GM10847 (cell line): ENCODE measurements around the gene LSS.

ENCODE experiments used
- POLR2A ChIP-seq: IDR thresholded peaks from 2 replicates; pipeline ENCODE4 v1.6.1; 2011; ENCODE audit not compliant: insufficient read length; ENCODE audit errors: extremely low read depth

Gene LSS

DNA sequence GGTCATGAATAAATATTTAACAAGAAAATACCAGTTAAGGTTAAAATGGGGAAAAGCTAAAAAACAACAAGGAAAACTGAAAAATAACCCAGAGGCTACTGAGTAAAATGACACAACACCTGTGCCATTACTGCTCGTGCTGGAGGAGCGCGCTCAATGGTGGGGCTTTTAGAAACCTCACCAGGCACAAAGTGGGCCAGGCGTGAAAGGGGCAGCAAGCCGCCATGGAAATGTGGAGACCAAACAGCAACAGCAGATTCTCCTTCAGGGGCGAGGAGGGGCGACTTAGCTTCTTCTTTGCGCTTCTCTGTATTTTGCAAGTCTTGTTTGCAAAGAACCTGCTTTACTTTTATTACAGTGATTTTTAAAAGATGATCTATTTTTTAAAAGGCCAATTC is 25.4 kb downstream of the LSS start:
- TF ChIP-seq POLR2A, result no peak

DNA sequence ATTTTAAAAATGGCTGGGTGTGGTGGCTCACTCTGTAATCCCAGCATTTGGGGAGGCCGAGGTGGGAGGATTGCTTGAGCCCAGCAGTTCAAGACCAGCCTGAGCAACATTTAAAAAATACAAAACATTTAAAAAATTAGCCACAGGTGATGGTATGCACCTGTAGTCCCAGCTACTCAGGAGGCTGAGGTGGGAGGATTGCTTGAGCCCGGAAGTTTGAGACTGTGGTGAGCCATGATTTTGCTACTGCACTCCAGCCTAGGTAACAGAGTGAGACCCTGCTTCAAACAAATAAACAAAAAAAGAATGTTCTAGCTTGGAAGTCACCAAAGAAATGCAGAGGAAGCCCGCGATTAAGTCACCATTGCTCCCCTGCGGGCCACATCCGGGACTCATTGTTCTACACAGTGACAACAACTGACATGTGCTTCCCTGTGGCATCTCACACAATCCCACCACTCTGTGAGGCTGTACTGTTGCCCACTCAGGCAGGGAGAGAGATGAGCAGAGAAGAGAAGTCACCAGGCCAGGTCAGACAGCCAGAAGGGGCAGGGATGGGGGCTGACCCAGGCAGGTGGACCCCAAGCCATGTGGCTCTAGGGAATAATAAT is 25.9 kb downstream of the LSS start:
- TF ChIP-seq POLR2A, result no peak

DNA sequence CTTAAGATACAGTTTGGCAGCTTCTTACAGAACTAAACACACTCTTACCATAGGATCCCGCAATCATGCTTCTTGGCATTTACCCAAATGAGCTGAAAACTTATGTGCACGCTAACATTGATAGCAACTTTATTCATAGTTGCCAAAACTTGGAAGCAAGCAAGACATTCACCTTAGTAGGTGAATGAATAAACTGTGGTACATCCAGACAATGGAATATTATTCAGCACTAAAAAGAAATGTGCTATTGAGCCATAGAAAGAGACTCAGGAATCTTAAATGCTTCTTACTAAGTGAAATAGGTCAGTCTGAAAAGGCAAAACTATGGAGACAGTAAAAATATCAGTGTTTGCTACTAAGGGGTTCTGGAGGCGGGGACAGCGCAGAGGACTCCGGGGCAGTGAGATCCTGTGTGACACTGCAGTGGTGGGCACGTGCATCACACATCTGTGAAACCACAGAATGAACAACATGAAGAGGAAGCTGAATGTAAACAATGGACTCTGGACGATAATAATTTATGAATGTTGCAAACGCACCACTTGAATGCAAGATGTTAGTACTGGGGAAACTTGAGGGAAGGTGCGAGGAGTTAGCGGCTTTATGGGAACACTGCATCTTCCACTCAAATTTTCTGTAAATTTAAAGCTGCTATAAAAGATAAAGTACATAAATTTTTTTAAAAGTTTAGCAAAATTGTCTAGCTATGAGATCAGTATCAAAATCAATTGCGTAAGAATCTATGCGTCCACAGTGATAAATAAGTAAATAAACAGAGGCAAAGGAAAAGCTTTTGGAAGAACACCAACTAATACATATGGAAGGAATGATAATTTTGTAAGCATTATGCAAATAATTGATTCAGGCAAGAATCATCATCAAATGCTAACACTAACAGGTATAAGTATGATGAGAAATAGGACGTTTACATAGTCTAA is 28.9 kb downstream of the LSS start:
- TF ChIP-seq POLR2A, result no peak

DNA sequence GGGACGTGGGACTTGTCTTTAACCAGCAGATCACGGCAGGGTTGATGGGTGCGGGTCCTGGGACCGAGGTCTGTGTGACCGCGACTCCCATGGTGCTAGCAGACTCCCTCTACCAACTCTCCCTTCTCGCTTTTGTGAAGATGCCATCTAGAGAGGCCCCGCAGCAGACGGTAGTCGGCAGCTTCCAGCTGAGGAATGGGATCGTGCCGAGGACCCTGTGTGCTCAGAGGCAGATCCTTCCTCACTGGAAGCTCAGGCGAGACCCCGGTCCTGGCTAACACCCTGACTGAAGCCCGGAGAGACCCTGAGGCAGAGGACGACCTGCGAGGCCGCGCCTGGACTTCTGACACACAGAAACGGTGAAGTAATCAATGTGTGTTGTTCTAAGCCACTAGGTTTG is 31.8 kb downstream of the LSS start:
- TF ChIP-seq POLR2A, result no peak

DNA sequence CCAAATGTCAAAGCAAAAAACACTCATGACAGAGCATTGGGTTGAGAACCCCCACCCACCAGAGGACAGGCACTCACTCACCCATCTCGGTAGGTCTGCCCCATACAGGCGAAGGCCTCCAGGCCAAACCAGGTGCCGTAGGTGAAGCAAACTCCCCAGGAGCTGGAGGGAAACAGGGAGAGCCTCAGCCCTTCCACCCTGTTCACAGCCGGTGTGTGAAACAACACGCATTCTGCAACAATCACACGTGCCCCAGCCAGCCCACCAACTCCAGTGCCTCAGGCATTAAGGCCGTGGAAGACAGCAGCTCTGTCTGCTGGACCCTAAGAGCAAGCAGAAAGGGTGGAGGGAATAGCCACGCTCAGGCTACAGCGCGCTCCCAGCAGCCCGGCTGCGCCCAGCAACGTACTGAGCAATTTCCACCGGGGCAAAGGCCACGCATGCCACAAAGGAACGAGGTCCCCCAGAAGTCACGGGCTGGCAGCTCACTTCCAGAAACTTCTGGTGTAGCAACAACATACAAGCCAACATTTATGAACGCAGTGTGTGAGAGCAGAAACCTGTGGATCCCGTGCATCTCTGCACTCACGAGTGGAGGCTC is 32.9 kb downstream of the LSS start:
- TF ChIP-seq POLR2A, result no peak

DNA sequence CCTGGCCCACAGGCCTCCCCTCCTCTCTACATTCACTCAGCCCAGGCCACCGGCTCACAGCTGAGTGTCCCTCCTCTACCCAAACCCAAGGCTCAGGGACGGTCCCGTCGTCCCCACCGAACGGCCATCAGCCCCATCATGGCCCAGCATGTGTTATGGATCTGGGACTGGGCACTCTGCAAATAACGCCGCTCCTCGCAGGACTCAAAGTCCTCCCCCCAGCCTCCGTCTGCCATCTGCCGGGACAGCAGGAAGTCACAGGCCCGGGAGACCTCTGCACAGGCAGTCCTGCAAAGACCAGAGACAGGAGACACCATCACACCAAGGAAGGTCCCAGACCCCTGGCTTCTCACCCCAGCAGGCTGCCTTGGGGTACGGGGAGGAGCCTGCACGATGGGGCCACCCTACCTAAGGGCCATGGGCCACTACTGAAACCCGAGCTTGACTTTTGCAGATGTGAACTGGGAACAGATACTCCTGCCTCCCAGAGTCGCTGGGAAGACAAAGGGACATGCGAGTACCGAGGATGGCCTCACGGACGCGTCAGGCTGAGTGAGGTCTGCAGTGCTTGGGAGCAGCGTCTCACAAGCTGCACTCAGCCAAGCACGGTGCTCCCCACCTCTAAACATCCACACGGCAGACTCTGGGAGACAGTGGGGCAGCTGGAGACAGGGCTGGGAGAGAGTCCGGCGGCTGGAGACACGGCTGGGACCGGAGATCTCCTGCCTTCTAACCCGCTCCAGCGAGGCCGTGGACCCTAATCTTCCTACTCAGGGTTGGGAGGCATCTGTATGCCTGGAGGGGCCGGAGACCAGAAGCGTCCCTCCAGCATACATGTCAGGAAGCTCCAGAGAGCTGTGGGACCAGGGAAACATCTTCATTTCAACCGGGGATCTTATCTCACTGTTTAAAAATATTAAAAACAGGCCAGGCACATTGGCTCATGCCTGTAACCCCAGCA is 33.9 kb downstream of the LSS start:
- TF ChIP-seq POLR2A, result no peak

DNA sequence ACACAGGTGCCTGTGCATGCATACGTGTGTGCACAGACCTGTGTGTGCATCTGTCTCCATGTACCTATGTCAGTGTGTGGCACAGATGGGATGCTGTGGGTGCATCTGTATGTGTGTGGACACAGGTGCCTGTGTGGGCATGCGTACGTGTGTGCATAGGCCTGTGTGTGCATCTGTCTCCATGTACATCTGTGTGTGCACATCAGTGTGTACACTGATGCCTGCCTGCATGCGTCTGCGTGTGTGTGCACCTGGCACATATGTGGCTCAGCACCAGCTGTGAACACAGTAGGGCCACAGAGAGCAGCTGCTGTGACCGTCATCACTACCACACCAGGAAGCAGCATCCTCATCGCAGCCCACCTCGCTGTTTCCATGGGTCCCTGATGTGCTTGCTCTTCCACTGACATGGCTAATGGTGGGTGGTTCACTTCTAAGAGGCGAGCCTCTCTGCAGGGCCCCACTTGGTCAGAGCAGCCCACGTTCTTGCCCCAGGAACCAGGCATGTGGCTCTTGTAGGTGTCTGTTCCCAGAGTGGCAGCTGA is 34.7 kb downstream of the LSS start:
- TF ChIP-seq POLR2A, result no peak

DNA sequence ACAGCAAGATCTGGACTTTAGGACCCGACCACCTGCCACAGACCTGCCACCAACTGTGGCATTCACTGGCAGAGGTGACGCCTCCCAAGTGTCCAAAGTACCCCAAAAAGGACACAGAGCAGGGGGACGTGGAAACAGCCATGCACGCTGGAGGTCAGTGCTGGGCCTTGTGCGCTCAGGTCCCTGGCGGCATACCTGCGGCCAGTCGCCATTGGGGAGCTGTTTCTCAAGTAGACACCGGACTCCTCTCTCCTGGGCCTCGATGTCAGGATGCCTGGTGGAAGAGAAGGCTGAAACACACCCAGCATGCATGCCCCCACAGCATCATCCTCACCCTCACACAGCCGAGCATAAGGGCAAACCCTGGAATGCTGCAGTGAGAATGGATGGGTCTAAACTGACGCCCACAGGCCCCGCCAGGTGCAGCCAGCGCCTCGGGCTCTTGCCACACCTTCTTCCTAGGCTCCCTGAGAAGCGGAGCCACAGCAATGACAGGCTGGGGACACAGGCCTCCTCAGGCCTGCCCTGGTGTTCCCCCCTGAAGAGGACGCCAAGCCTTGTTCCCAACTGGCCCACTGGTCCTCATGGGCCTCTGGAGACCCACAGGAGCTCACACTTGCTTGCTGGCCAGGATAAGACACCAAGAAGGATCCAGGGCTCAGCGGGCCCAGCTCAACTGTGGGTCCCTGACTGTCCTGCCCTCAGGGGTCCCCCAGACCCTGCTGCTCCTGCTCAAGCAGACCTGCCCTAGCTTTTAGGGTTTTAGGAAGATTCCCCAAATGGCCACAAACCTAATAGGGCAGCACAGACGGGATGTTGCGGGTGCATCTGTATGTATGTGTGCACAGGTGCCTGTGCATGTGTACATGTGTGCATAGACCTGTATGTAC is 36.6 kb downstream of the LSS start:
- no peak for TF ChIP-seq POLR2A

DNA sequence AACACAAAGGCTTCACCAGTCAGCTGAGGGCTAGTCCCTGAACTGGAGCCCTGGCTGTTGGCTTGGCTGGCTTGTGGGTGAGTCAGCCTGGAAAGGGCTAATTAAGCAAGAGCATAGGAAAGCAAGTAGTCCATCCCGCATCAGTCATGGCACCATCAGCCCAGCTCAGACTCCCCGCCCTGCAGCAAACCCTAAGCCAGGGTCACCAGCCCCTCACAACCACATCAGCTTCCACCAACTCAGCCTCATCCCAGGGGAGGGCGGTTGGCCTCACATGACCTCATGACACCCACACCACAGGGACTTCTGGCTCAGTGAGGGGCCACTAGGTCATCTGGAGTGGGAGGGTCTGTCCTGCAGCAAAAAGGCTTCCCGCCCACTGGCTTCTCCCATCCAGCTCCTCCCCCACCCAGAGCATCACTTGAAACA is 37.3 kb downstream of the LSS start:
- no peak for TF ChIP-seq POLR2A

DNA sequence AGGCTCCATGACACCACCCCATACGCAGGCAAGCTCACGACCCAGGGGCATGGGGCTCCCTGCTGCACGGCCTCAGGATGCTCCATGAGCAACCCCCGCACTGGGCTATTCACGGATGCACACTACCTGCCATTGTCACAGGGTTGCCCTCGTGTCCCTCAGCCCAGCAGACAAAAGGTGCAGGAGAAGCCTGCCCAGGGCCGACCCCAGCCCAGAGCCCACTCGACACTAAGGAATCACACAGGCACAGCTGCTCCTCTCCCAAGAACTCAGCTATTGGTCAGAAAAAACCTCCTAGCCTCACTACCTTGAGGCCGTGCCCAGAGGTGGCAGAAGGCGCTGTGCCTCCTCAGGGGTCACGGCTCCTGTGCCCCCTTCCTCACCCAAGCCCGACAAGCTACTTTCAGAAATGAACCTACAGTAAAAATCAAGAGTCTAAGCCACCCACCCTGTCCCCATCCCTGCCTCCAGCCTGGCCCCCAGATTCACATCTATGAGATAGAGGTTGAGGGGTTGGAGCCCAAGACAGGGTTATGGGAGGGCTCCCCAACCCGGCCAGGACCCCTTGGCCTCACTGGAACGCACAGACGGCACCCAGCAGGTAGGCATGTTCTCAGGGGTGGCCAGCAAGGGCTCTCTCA is 38.0 kb downstream of the LSS start:
- no peak for TF ChIP-seq POLR2A

DNA sequence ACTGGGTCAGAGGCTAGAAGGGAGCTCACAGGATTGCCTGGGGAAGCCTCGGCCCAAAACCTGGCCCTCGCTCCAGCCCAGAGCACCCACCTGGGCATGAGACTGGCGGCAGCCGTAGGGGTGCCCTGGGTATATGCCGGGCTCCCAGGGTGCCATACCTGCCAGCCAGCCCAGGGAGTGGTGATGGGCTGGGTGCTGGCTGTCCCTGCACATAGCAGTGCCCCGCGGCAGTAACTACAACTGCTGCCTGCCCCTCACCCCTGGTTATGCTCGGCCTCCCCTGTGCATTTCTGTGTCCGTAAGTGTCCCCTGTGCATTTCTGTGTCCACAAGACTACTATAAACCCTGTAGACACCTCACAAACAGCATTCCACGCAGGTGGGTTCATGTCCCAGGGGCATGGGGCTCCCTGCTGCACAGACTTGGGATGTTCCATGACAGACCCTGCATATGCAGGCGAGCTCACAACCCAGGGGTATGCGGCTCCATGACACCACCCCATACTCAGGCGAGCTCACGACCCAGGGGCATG is 38.5 kb downstream of the LSS start:
- no peak for TF ChIP-seq POLR2A

DNA sequence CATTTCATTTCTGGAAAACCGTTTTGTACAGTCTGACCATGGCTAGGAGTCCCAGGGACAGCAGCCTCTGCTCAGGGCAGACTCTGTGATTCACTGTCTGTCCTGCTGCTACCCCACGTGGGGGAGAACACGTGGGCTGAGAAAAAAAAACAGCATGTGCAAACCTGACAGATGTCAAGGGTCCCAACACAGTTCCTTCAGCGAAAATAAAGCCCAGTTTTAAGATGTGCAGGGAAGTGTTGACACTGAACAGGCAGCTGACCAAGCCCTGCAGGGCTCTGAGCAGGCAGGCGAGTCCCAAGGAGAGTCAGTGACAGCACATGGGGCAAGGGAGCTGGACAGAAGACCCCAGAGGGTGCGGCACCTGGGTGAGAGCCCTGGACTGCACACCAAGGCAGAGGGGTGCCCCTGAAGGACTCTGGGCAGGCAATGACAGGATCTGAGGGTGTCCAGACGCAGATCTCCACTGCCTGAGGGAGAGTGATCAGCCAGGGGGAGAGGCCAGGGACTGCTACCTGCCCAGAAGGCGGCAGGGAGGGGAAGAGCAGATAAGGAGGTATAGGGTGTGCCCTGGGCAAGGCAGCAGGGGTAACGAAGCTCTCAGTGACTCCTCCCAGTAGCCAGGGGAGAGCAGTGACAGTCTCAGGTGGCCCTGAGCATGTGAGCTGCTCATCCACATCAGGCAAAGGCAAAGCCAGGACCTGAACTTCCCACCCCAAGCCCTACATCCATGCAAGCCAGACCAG is 39.2 kb downstream of the LSS start:
- no peak for TF ChIP-seq POLR2A
